Astrocyte (in vitro differentiated cells and primary cell): ENCODE results near the gene XAF1. TPM values are rescaled to one million over a fixed set of nuclear protein-coding genes. Genes with fewer than 3 reads are reported as not detected.

Experiments used
- DNase-seq: peaks from one replicate; pipeline ENCODE4 v3.0.0-alpha.2; 2010; ENCODE audit warnings: low read depth
- FAIRE-seq: peaks from 2 replicates; lab custom pipeline; 2011; peaks lifted over from hg19 to GRCh38; lab: Jason Lieb, UNC
- H2AFZ ChIP-seq: 2 replicates; pipeline ENCODE4 v1.6.0; 2012; ENCODE audit warnings: low read depth, low read length, inconsistent platforms
- H3K27ac ChIP-seq: 2 replicates; pipeline ENCODE4 v1.5.1; 2011; ENCODE audit warnings: low read depth, low read length, inconsistent platforms
- H3K27me3 ChIP-seq: 2 replicates; pipeline ENCODE4 v1.6.0; 2011; ENCODE audit warnings: low read length, inconsistent platforms; ENCODE audit not compliant: insufficient read depth
- H3K36me3 ChIP-seq: 2 replicates; pipeline ENCODE4 v1.5.1; 2011; ENCODE audit warnings: low read length, inconsistent platforms; ENCODE audit not compliant: insufficient read depth
- H3K4me1 ChIP-seq: 2 replicates; pipeline ENCODE4 v1.5.1; 2011; ENCODE audit warnings: low read length, inconsistent platforms; ENCODE audit not compliant: insufficient read depth
- H3K4me2 ChIP-seq: 2 replicates; pipeline ENCODE4 v1.6.0; 2012; ENCODE audit warnings: low read length, inconsistent platforms
- H3K4me3 ChIP-seq: 2 replicates; pipeline ENCODE4 v1.5.1; 2011; ENCODE audit warnings: low read depth, mild to moderate bottlenecking, low read length, inconsistent platforms; ENCODE audit not compliant: insufficient read depth
- H3K79me2 ChIP-seq: 2 replicates; pipeline ENCODE4 v1.6.0; 2012; ENCODE audit warnings: mild to moderate bottlenecking, low read length, inconsistent platforms; ENCODE audit not compliant: insufficient read depth
- H3K9ac ChIP-seq: 2 replicates; pipeline ENCODE4 v1.6.0; 2012; ENCODE audit warnings: mild to moderate bottlenecking, low read length, inconsistent platforms
- H3K9me3 ChIP-seq: 2 replicates; pipeline ENCODE4 v1.5.1; 2012; ENCODE audit warnings: low read depth, mild to moderate bottlenecking, low read length, inconsistent platforms; ENCODE audit not compliant: insufficient read depth
- H4K20me1 ChIP-seq: 2 replicates; pipeline ENCODE4 v1.6.0; 2012; ENCODE audit warnings: low read length, inconsistent platforms; ENCODE audit not compliant: insufficient read depth
- H3K27ac Mint-ChIP-seq: one replicate; pipeline ENCODE4 v1.8.0; 2021; ENCODE audit warnings: mild to moderate bottlenecking, mixed read lengths; ENCODE audit not compliant: unreplicated experiment
- H3K27me3 Mint-ChIP-seq: one replicate; pipeline ENCODE4 v1.8.0; 2021; ENCODE audit warnings: low read depth, mixed read lengths; ENCODE audit not compliant: unreplicated experiment
- H3K36me3 Mint-ChIP-seq: one replicate; pipeline ENCODE4 v1.8.0; 2021; ENCODE audit warnings: low read depth, mixed read lengths; ENCODE audit not compliant: unreplicated experiment
- H3K4me1 Mint-ChIP-seq: one replicate; pipeline ENCODE4 v1.8.0; 2021; ENCODE audit warnings: low read depth, mixed read lengths; ENCODE audit not compliant: unreplicated experiment
- H3K4me3 Mint-ChIP-seq: one replicate; pipeline ENCODE4 v1.8.0; 2021; ENCODE audit warnings: mild to moderate bottlenecking, moderate library complexity, mixed read lengths; ENCODE audit not compliant: unreplicated experiment
- H3K9me3 Mint-ChIP-seq: one replicate; pipeline ENCODE4 v1.8.0; 2021; ENCODE audit warnings: mild to moderate bottlenecking, mixed read lengths; ENCODE audit not compliant: unreplicated experiment
- EZH2 ChIP-seq: IDR thresholded peaks from 2 replicates; pipeline ENCODE4 v1.6.1; 2012; ENCODE audit warnings: mild to moderate bottlenecking, low read length, inconsistent platforms; ENCODE audit not compliant: insufficient read depth
- total RNA-seq: library from RNA; stranded (reverse); gene quantifications from 2 replicates; pipeline ENCODE4 v1.2.1, GENCODE V29; 2021
- TF ChIP-seq, protein P1 (sequence below): IDR thresholded peaks from 2 replicates; pipeline ENCODE4 v1.5.1; 2011; ENCODE audit warnings: low read depth, mild to moderate bottlenecking, inconsistent platforms, low read length, moderate library complexity; ENCODE audit not compliant: insufficient read depth

XAF1 gene
- total RNA-seq, 1 donor from 2014 or later, result 50.9 TPM

DNA sequence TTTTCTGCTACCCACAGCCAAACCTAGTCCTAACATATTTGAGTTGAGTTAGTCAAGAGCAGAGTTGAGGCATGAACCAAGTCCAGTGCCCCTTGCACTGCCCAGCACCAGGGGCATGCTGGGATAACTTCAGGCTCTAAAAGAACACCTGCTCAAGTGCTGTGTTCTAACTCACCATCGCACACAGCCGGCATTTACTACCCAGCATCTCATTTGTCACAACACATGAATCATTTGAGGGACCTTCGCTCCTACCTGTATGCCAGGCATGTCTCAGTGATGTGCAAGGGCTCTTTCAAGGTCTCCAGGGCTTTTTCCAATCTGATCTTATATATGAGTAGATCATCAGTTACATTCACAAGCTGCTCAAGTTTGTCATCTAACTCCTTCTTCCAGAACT lies 63.1 kb downstream of the XAF1 start:
- H3K4me3 ChIP-seq, result no peak overlapping the region
- Mint-ChIP-seq H3K4me1 (peaks cover 13% of the 10 kb centered on the region), H3K9me3 (peaks cover 11% of the 10 kb centered on the region), H3K27ac (peak overlapping the region; percentile 10), H3K36me3 (no peaks in the 10 kb centered on the region), H3K27me3 (peaks cover 18% of the 10 kb centered on the region), H3K4me3 (no peak overlapping the region)
- H3K9me3 ChIP-seq, result no peaks in the 10 kb centered on the region
- H3K27ac ChIP-seq, result no peak overlapping the region
- no peaks in the 10 kb centered on the region for H3K27me3 ChIP-seq
- H3K4me2 ChIP-seq, result no peak overlapping the region
- no peak overlapping the region for H3K9ac ChIP-seq
- TF ChIP-seq, protein P1, sequence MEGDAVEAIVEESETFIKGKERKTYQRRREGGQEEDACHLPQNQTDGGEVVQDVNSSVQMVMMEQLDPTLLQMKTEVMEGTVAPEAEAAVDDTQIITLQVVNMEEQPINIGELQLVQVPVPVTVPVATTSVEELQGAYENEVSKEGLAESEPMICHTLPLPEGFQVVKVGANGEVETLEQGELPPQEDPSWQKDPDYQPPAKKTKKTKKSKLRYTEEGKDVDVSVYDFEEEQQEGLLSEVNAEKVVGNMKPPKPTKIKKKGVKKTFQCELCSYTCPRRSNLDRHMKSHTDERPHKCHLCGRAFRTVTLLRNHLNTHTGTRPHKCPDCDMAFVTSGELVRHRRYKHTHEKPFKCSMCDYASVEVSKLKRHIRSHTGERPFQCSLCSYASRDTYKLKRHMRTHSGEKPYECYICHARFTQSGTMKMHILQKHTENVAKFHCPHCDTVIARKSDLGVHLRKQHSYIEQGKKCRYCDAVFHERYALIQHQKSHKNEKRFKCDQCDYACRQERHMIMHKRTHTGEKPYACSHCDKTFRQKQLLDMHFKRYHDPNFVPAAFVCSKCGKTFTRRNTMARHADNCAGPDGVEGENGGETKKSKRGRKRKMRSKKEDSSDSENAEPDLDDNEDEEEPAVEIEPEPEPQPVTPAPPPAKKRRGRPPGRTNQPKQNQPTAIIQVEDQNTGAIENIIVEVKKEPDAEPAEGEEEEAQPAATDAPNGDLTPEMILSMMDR, result no peak
- no peak for TF ChIP-seq EZH2
- FAIRE-seq, result no peak
- no peaks in the 10 kb centered on the region for H3K4me1 ChIP-seq
- H3K36me3 ChIP-seq, result no peaks in the 10 kb centered on the region
- no peak overlapping the region for H2AFZ ChIP-seq
- no peaks in the 10 kb centered on the region for H3K79me2 ChIP-seq
- H4K20me1 ChIP-seq, result no peaks in the 10 kb centered on the region
- DNase-seq, result no peak

DNA sequence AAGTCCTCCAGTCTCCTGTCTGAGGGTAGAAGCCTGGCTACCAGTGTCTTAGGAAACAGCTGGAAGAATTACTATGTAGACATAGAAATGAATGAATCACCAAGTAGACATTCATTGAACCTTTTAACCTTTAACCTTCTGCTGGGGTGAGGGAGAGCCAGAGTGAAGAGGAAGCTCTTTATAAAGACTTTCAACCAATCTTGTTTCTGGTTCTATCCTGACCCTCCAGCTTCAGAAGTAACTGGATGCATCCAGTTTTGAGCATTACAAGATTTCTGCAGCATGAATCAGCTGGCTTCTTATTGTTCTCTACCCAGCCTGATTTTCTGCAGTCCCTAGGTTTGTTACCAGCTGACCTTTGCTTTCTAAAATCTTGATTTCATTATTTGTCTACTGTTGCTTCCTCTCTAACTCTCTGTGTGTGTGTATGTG lies 67.2 kb downstream of the XAF1 start:
- H3K36me3 Mint-ChIP-seq, result no peaks in the 10 kb centered on the region
- Histone ChIP-seq H3K79me2 (no peaks in the 10 kb centered on the region), H3K4me1 (no peaks in the 10 kb centered on the region), H3K4me2 (peak overlapping the region; percentile 30), H3K27me3 (no peaks in the 10 kb centered on the region), H3K9ac (no peak overlapping the region), H4K20me1 (no peaks in the 10 kb centered on the region), H3K36me3 (no peaks in the 10 kb centered on the region), H3K27ac (no peak overlapping the region), H2AFZ (no peak overlapping the region), H3K9me3 (no peaks in the 10 kb centered on the region), H3K4me3 (no peak overlapping the region)
- H3K9me3 Mint-ChIP-seq, result peaks cover 4% of the 10 kb centered on the region
- peaks cover 17% of the 10 kb centered on the region for H3K4me1 Mint-ChIP-seq
- DNase-seq (peak; percentile 58), FAIRE-seq (peak; percentile 26)
- peak overlapping the region; percentile 64 for H3K4me3 Mint-ChIP-seq
- H3K27ac Mint-ChIP-seq, result peak overlapping the region; percentile 91
- H3K27me3 Mint-ChIP-seq, result peaks cover 13% of the 10 kb centered on the region
- TF ChIP-seq, protein P1, result no peak
- no peak for TF ChIP-seq EZH2

Other genes with a start within 250 kb of the XAF1 start
- 1.0 and 1.3 TPM in 2 replicates for gene PITPNM3, start 199.5 kb upstream of the XAF1 start, total RNA-seq
- gene KIAA0753, start 115.3 kb upstream of the XAF1 start, total RNA-seq, result 23.3 and 25.4 TPM in 2 replicates
- gene TXNDC17, start 115.0 kb upstream of the XAF1 start, total RNA-seq, result 141 and 158 TPM in 2 replicates
- gene MED31, start 104.4 kb upstream of the XAF1 start, total RNA-seq, result 21.0 and 22.8 TPM in 2 replicates
- gene C17orf100, start 104.3 kb upstream of the XAF1 start, total RNA-seq, result 3.1 and 4.1 TPM in 2 replicates
- gene SLC13A5, start 42.7 kb upstream of the XAF1 start, total RNA-seq, result 6.9 and 13.2 TPM in 2 replicates
- gene FBXO39, start 20.2 kb downstream of the XAF1 start, total RNA-seq, result 0.93 and 1.2 TPM in 2 replicates
- gene TEKT1, start 75.7 kb downstream of the XAF1 start, total RNA-seq, result not detected in 2 replicates
- not detected in 2 replicates for gene ALOX12, start 240.0 kb downstream of the XAF1 start, total RNA-seq